H1 (cell line): ENCODE data around the gene RASAL1. TPM values are rescaled to one million over a fixed set of nuclear protein-coding genes. Genes with fewer than 3 reads are reported as not detected.

Source experiments
- ASH2L ChIP-seq: fragments of 200-600, 300-600 bp; sonication (generic); IDR thresholded peaks from one replicate; pipeline ENCODE4 v1.7.1; 2017; ENCODE audit warnings: low read length
- KDM4A ChIP-seq: IDR thresholded peaks from one replicate; pipeline ENCODE4 v1.7.1; 2012; ENCODE audit warnings: low read depth, mild to moderate bottlenecking, moderate library complexity, low read length, inconsistent platforms; ENCODE audit not compliant: severe bottlenecking
- NANOG ChIP-seq: IDR thresholded peaks from 2 replicates; pipeline ENCODE4 v1.6.1; 2011; ENCODE audit warnings: low read length, low read depth, mild to moderate bottlenecking, inconsistent platforms; ENCODE audit not compliant: insufficient read depth, poor library complexity, severe bottlenecking
- PHF8 ChIP-seq: fragments of 200-600 bp; sonication (generic); conservative IDR thresholded peaks from 2 replicates; pipeline ENCODE4 v1.7.1; 2012; ENCODE audit warnings: low read depth, mild to moderate bottlenecking, inconsistent platforms, low read length, moderate library complexity
- polyA plus RNA-seq, 7 experiments: library from polyadenylated mRNA; depleted of rRNA in 3 of 7; stranded (reverse) in 5 of 7; unstranded in 2 of 7; fragments of >200 nt in 5 of 7; fragments of 200-250 nt in 2 of 7; gene quantifications; 1 replicate in 5 of 7; 2 replicates in 1 of 7; 4 replicates in 1 of 7; pipeline versions ENCODE4 v1.2.1 to v1.2.3, GENCODE V29; 2011 to 2013; ENCODE audit warnings: missing spikeins in 2 of 7, mixed read lengths in 2 of 7
- total RNA-seq: library from RNA; stranded (reverse); fragmentation: NEBNext Ultra II Directional; extraction: Animal tissue kit (Norgen Biotek cat#: 25700); gene quantifications from 2 replicates; pipeline ENCODE4 v1.2.1, GENCODE V29; 2021

Gene RASAL1
- total and polyA plus RNA-seq, 2 of the 8 experiments (the other 6 are each of a cell fraction or from before 2014, with no cell fraction given) = 3.7 to 5.0 TPM

GRCh38 chr12:113094738-113095137 is 40.8 kb downstream of the RASAL1 start (continued):
- TF ChIP-seq PHF8 (no peak), ASH2L (no peak), NANOG (no peak), KDM4A (no peak)
